ENCODE data around the gene KRTAP10-3. TPM values are rescaled to one million over a fixed set of nuclear protein-coding genes. Genes with fewer than 3 reads are reported as not detected.

The KRTAP10-3 gene
- total RNA-seq, 1 donor from 2014 or later, result not detected

- no peak overlapping the region for H3K27ac Mint-ChIP-seq (ENCODE audit: unreplicated experiment)
- peaks cover 7% of the 10 kb centered on the region for H3K4me1 Mint-ChIP-seq (ENCODE audit: low read depth)
- H3K4me3 Mint-ChIP-seq (ENCODE audit: unreplicated experiment), result no peak overlapping the region
- no peaks in the 10 kb centered on the region for H3K36me3 Mint-ChIP-seq (ENCODE audit: low read depth)
- H3K27me3 Mint-ChIP-seq (ENCODE audit: low read depth), result peaks cover 8% of the 10 kb centered on the region
- DNase-seq (ENCODE audit: low spot score), result peak; percentile 77
- TF ChIP-seq, protein P1, sequence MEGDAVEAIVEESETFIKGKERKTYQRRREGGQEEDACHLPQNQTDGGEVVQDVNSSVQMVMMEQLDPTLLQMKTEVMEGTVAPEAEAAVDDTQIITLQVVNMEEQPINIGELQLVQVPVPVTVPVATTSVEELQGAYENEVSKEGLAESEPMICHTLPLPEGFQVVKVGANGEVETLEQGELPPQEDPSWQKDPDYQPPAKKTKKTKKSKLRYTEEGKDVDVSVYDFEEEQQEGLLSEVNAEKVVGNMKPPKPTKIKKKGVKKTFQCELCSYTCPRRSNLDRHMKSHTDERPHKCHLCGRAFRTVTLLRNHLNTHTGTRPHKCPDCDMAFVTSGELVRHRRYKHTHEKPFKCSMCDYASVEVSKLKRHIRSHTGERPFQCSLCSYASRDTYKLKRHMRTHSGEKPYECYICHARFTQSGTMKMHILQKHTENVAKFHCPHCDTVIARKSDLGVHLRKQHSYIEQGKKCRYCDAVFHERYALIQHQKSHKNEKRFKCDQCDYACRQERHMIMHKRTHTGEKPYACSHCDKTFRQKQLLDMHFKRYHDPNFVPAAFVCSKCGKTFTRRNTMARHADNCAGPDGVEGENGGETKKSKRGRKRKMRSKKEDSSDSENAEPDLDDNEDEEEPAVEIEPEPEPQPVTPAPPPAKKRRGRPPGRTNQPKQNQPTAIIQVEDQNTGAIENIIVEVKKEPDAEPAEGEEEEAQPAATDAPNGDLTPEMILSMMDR (IDR thresholded peaks at IDR 0.05), result no peak
- no peaks in the 10 kb centered on the region for H3K9me3 Mint-ChIP-seq (ENCODE audit: low read depth)
These were observed 41.3 kb downstream of the KRTAP10-3 start for GRCh38 chr21:44517175-44517899.

DNA sequence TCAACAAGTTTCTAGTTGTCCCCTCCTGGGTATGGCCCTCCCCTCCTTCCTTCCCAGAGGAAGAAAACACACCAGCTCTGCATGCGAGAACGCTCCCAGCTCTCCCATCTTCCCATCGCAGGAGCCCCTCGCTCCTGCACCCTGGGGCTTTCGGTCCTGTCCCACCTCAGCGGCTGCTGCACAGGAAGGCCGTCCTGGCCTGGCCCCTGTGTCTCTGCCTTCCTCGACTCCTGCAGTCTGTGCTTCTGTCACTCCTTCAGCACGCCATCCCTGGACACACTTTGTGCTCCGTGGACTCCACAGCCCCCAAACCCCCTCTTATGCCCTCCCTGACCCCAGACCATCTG lies 41.8 kb downstream of the KRTAP10-3 start:
- peaks cover 7% of the 10 kb centered on the region for H3K4me1 Mint-ChIP-seq (ENCODE audit: low read depth)
- H3K27me3 Mint-ChIP-seq (ENCODE audit: low read depth), result peaks cover 9% of the 10 kb centered on the region
- TF ChIP-seq, protein P1 (IDR thresholded peaks at IDR 0.05), result no peak
- no peaks in the 10 kb centered on the region for H3K36me3 Mint-ChIP-seq (ENCODE audit: low read depth)
- H3K27ac Mint-ChIP-seq (ENCODE audit: unreplicated experiment), result no peak overlapping the region
- peak; percentile 77 for DNase-seq (ENCODE audit: low spot score)
- H3K4me3 Mint-ChIP-seq (ENCODE audit: unreplicated experiment), result no peak overlapping the region
- H3K9me3 Mint-ChIP-seq (ENCODE audit: low read depth), result no peaks in the 10 kb centered on the region

DNA sequence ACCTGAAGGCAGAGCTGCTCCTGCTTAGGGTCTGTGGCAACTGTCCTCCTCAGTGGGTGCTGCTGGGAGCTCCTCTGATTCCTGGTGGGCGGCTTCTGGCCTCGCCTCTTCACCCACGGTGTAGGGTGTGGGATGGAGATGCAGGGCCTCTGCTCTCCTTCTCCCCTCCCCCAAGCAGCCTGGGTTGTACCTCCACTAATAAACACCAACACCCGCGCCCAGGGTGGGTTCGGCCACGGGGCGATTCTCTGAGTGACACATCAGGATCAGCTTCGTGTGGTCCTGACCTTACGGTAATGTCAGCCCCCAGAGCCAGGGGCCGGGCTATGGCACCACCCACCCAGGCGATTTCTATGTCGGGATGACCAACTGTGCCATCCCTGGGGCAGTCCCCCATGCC lies 42.3 kb downstream of the KRTAP10-3 start:
- no peaks in the 10 kb centered on the region for H3K36me3 Mint-ChIP-seq (ENCODE audit: low read depth)
- no peak overlapping the region for H3K4me3 Mint-ChIP-seq (ENCODE audit: unreplicated experiment)
- DNase-seq (ENCODE audit: low spot score), result peak; percentile 77
- H3K4me1 Mint-ChIP-seq (ENCODE audit: low read depth), result peaks cover 7% of the 10 kb centered on the region
- no peak overlapping the region for H3K27ac Mint-ChIP-seq (ENCODE audit: unreplicated experiment)
- TF ChIP-seq, protein P1 (IDR thresholded peaks at IDR 0.05), result no peak
- H3K9me3 Mint-ChIP-seq (ENCODE audit: low read depth), result no peaks in the 10 kb centered on the region
- peaks cover 9% of the 10 kb centered on the region for H3K27me3 Mint-ChIP-seq (ENCODE audit: low read depth)

GRCh38 chr21:44515359-44516165 lies 43.0 kb downstream of the KRTAP10-3 start:
- TF ChIP-seq, protein P1 (IDR thresholded peaks at IDR 0.05), result no peak
- Mint-ChIP-seq H3K27ac (ENCODE audit: unreplicated experiment) (no peak overlapping the region), H3K4me3 (ENCODE audit: unreplicated experiment) (no peak overlapping the region), H3K36me3 (ENCODE audit: low read depth) (no peaks in the 10 kb centered on the region), H3K9me3 (ENCODE audit: low read depth) (no peaks in the 10 kb centered on the region), H3K27me3 (ENCODE audit: low read depth) (peaks cover 9% of the 10 kb centered on the region), H3K4me1 (ENCODE audit: low read depth) (peaks cover 2% of the 10 kb centered on the region)
- peak; percentile 86 for DNase-seq (ENCODE audit: low spot score)

DNA sequence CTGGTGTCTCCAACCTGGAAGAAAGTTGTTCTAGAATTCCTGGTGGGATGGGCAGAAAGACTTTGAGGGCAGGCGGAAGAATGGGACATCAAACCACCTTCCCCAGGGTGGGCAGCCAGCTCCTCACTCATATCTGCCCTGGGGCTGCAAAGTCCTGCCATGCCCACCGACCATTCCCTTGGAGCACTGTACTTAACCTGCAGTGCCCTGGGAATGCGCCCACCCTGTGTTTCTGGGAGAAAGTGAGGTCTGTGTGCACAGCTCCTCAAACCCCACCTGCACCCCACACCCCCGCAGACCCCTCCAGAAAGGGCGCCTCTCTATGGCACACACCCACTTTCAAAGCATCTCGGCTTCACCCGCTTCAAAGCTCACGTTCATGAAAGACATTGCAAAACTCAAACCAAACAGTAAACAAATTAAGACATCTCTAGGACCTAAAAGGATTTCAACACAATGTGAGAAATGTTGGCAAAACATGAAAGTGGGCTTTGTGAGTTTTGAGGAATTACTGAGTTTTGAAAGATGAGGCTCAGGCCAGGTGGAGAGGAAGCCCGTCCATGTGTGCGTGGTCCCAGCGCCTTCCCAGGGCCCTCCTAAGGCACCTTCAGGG lies 43.7 kb downstream of the KRTAP10-3 start:
- DNase-seq (ENCODE audit: low spot score), result peak; percentile 76
- no peaks in the 10 kb centered on the region for H3K36me3 Mint-ChIP-seq (ENCODE audit: low read depth)
- H3K4me1 Mint-ChIP-seq (ENCODE audit: low read depth), result no peaks in the 10 kb centered on the region
- H3K9me3 Mint-ChIP-seq (ENCODE audit: low read depth), result no peaks in the 10 kb centered on the region
- peaks cover 9% of the 10 kb centered on the region for H3K27me3 Mint-ChIP-seq (ENCODE audit: low read depth)
- TF ChIP-seq, protein P1 (IDR thresholded peaks at IDR 0.05), result no peak
- no peak overlapping the region for H3K4me3 Mint-ChIP-seq (ENCODE audit: unreplicated experiment)
- no peak overlapping the region for H3K27ac Mint-ChIP-seq (ENCODE audit: unreplicated experiment)
